Osteoblast (primary cell): ENCODE measurements around the gene CLTCL1. TPM values are rescaled to one million over a fixed set of nuclear protein-coding genes. Genes with fewer than 3 reads are reported as not detected.

Experiments
- DNase-seq: peaks from one replicate; pipeline ENCODE4 v3.0.0; 2011; ENCODE audit warnings: low spot score, mixed read lengths; ENCODE audit not compliant: insufficient read length; ENCODE audit errors: missing footprints
- H2AFZ ChIP-seq: 2 replicates; pipeline ENCODE4 v1.6.0; 2011; ENCODE audit warnings: mild to moderate bottlenecking, low read length
- H3K27ac ChIP-seq: 2 replicates; pipeline ENCODE4 v1.5.1; 2011; ENCODE audit warnings: mild to moderate bottlenecking, low read depth, low read length, moderate library complexity
- H3K27me3 ChIP-seq: 2 replicates; pipeline ENCODE4 v1.6.0; 2012; ENCODE audit warnings: mild to moderate bottlenecking, control low read depth, inconsistent platforms, low read length, moderate library complexity; ENCODE audit not compliant: insufficient read depth
- H3K36me3 ChIP-seq: 2 replicates; pipeline ENCODE4 v1.5.1; 2011; ENCODE audit warnings: mild to moderate bottlenecking, low read length, control low read depth, moderate library complexity; ENCODE audit not compliant: insufficient read depth
- H3K4me1 ChIP-seq: 2 replicates; pipeline ENCODE4 v1.5.1; 2011; ENCODE audit warnings: mild to moderate bottlenecking, low read length, control low read depth, moderate library complexity; ENCODE audit not compliant: insufficient read depth
- H3K4me2 ChIP-seq: 2 replicates; pipeline ENCODE4 v1.6.0; 2011; ENCODE audit warnings: mild to moderate bottlenecking, low read length; ENCODE audit not compliant: insufficient read depth
- H3K4me3 ChIP-seq: fragments of 200-600 bp; sonication (generic); 3 replicates; pipeline ENCODE4 v1.5.1; 2012; ENCODE audit warnings: mild to moderate bottlenecking, low read length, inconsistent platforms; ENCODE audit not compliant: insufficient read depth
- H3K79me2 ChIP-seq: 2 replicates; pipeline ENCODE4 v1.6.0; 2012; ENCODE audit warnings: mild to moderate bottlenecking, low read length, control low read depth, inconsistent platforms; ENCODE audit not compliant: insufficient read depth
- H3K9me3 ChIP-seq: 2 replicates; pipeline ENCODE4 v1.5.1; 2011; ENCODE audit warnings: low read depth, low read length, control low read depth
- H4K20me1 ChIP-seq: 2 replicates; pipeline ENCODE4 v1.6.0; 2012; ENCODE audit warnings: mild to moderate bottlenecking, low read length, control low read depth; ENCODE audit not compliant: insufficient read depth
- CTCF ChIP-seq: IDR thresholded peaks from 2 replicates; pipeline ENCODE4 v1.5.1; 2011; ENCODE audit warnings: mild to moderate bottlenecking, low read depth, low read length, moderate library complexity; ENCODE audit errors: extremely low read depth
- total RNA-seq: library from RNA; depleted of rRNA; stranded (reverse); fragments of >200 nt; gene quantifications from 2 replicates; pipeline ENCODE4 v1.2.3, GENCODE V29; 2012

The CLTCL1 gene
- total RNA-seq, 1 donor: 29.7 TPM

DNA sequence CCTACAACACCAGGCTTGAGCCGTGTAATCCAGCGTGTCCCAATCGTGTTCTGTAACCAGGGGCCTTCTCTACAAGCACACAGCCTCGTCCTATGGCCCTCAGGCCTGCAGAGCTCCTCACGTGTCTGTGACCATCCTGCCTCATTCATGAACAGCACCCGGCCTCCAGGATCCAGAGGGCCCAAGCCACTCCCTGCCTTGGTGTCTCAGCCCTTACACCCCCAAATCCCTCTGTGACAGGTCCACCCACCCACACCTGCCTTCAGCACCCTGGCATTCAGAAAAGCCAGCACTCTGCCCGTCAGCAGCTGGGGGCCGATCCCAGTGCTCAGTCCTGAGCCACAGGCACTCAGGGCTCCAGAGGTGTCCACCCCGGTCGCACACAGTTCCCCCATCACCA, 154.6 kb downstream of the CLTCL1 start:
- Histone ChIP-seq H3K36me3 (peaks cover 72% of the 10 kb centered on the region), H3K79me2 (no peaks in the 10 kb centered on the region)
- TF ChIP-seq CTCF: no peak

GRCh38 chr22:19134874-19135273, 156.6 kb downstream of the CLTCL1 start:
- Histone ChIP-seq H3K9me3 (no peaks in the 10 kb centered on the region), H3K79me2 (no peaks in the 10 kb centered on the region), H3K4me1 (no peaks in the 10 kb centered on the region), H2AFZ (no peak overlapping the region), H3K27me3 (no peaks in the 10 kb centered on the region), H3K36me3 (peaks cover 54% of the 10 kb centered on the region), H3K4me3 (no peak overlapping the region), H3K27ac (no peak overlapping the region), H3K4me2 (no peak overlapping the region), H4K20me1 (no peaks in the 10 kb centered on the region)
- no peak for TF ChIP-seq CTCF
- peak; percentile 58 for DNase-seq

More for the DNA sequence above, 154.6 kb downstream of the CLTCL1 start:
- Histone ChIP-seq H3K4me2 (no peak overlapping the region), H3K4me1 (no peaks in the 10 kb centered on the region), H3K27ac (no peak overlapping the region), H2AFZ (no peak overlapping the region), H4K20me1 (no peaks in the 10 kb centered on the region), H3K27me3 (no peaks in the 10 kb centered on the region), H3K4me3 (no peak overlapping the region), H3K9me3 (no peaks in the 10 kb centered on the region)
- peak; percentile 47 for DNase-seq

GRCh38 chr22:19134176-19134831, 157.2 kb downstream of the CLTCL1 start:
- peaks cover 48% of the 10 kb centered on the region for H3K36me3 ChIP-seq
- no peak for TF ChIP-seq CTCF
- H3K27me3 ChIP-seq: no peaks in the 10 kb centered on the region

GRCh38 chr22:19133561-19133960, 158.0 kb downstream of the CLTCL1 start:
- H3K4me3 ChIP-seq: no peak overlapping the region
- no peaks in the 10 kb centered on the region for H3K4me1 ChIP-seq
- DNase-seq: no peak
- no peak overlapping the region for H3K4me2 ChIP-seq
- no peaks in the 10 kb centered on the region for H3K9me3 ChIP-seq
- H4K20me1 ChIP-seq: no peaks in the 10 kb centered on the region
- H2AFZ ChIP-seq: no peak overlapping the region
- no peaks in the 10 kb centered on the region for H3K27me3 ChIP-seq
- H3K27ac ChIP-seq: no peak overlapping the region
- no peaks in the 10 kb centered on the region for H3K79me2 ChIP-seq
- no peak for TF ChIP-seq CTCF
- H3K36me3 ChIP-seq: peaks cover 41% of the 10 kb centered on the region

More at GRCh38 chr22:19134176-19134831, 157.2 kb downstream of the CLTCL1 start:
- Histone ChIP-seq H3K4me3 (no peak overlapping the region), H3K9me3 (no peaks in the 10 kb centered on the region), H3K79me2 (no peaks in the 10 kb centered on the region), H3K4me1 (no peaks in the 10 kb centered on the region), H2AFZ (no peak overlapping the region), H3K27ac (no peak overlapping the region), H3K4me2 (no peak overlapping the region), H4K20me1 (no peaks in the 10 kb centered on the region)
- peak; percentile 59 for DNase-seq
